Ectodermal cell (in vitro differentiated cells): Measurements from ENCODE around the gene ATP2B1.

Experiments used
- H3K27ac ChIP-seq: 2 replicates; pipeline ENCODE4 v1.7.0; 2013; ENCODE audit warnings: mild to moderate bottlenecking, low read depth, low read length; ENCODE audit not compliant: insufficient read depth, poor library complexity, severe bottlenecking
- H3K27me3 ChIP-seq: 2 replicates; pipeline ENCODE4 v1.7.0; 2013; ENCODE audit warnings: mild to moderate bottlenecking, low read length; ENCODE audit not compliant: insufficient read depth, control insufficient read depth, poor library complexity, severe bottlenecking
- H3K36me3 ChIP-seq: one replicate; pipeline ENCODE4 v1.7.0; 2013; ENCODE audit warnings: low read length; ENCODE audit not compliant: control insufficient read depth, insufficient read depth
- H3K4me1 ChIP-seq: one replicate; pipeline ENCODE4 v1.7.0; 2013; ENCODE audit warnings: low read length; ENCODE audit not compliant: control insufficient read depth, insufficient read depth
- H3K4me3 ChIP-seq: 2 replicates; pipeline ENCODE4 v1.7.0; 2013; ENCODE audit warnings: low read depth, low read length, control low read depth; ENCODE audit not compliant: insufficient read depth
- H3K9me3 ChIP-seq: 2 replicates; pipeline ENCODE4 v1.7.0; 2013; ENCODE audit warnings: mild to moderate bottlenecking, low read length, moderate library complexity; ENCODE audit not compliant: control insufficient read depth
- WGBS, 2 experiments: methylation state at CpG; one replicate each; pipeline ENCODE4 v1.1.7; 2013; ENCODE audit warnings: missing lambda C conversion rate in 2 of 2; 5-methylcytosine and 5-hydroxymethylcytosine counted together

Gene ATP2B1

GRCh38 chr12:89693639-89694202 is 14.9 kb downstream of the ATP2B1 start:
- WGBS, 2 experiments: 93 to 95% methylated on average over 2 to 3 of the region's 3 CpGs
- Histone ChIP-seq H3K9me3 (no peaks in the 10 kb centered on the region), H3K27ac (no peak overlapping the region), H3K36me3 (no peaks in the 10 kb centered on the region), H3K4me1 (no peaks in the 10 kb centered on the region), H3K4me3 (no peak overlapping the region), H3K27me3 (no peaks in the 10 kb centered on the region)

GRCh38 chr12:89692439-89692838 is 16.2 kb downstream of the ATP2B1 start:
- no peaks in the 10 kb centered on the region for H3K36me3 ChIP-seq
- WGBS, 2 experiments: no CpG with 5 or more reads among the region's 1 CpG
- H3K4me1 ChIP-seq: no peaks in the 10 kb centered on the region
- no peaks in the 10 kb centered on the region for H3K9me3 ChIP-seq
- no peak overlapping the region for H3K4me3 ChIP-seq
- no peak overlapping the region for H3K27ac ChIP-seq
- no peaks in the 10 kb centered on the region for H3K27me3 ChIP-seq

- Histone ChIP-seq H3K27me3 (no peaks in the 10 kb centered on the region), H3K36me3 (no peaks in the 10 kb centered on the region), H3K4me3 (no peak overlapping the region), H3K27ac (no peak overlapping the region), H3K9me3 (no peaks in the 10 kb centered on the region), H3K4me1 (no peaks in the 10 kb centered on the region)
- 86 to 100% methylated on average over 1 of the region's 1 CpG for WGBS, 2 experiments
These were observed 17.0 kb downstream of the ATP2B1 start for GRCh38 chr12:89691659-89692058.

- H3K27me3 ChIP-seq: no peaks in the 10 kb centered on the region
- no peak overlapping the region for H3K4me3 ChIP-seq
- 93 to 100% methylated on average over 1 of the region's 1 CpG for WGBS, 2 experiments
- no peaks in the 10 kb centered on the region for H3K4me1 ChIP-seq
- no peaks in the 10 kb centered on the region for H3K36me3 ChIP-seq
- no peaks in the 10 kb centered on the region for H3K9me3 ChIP-seq
- H3K27ac ChIP-seq: no peak overlapping the region
These were observed 17.7 kb downstream of the ATP2B1 start for GRCh38 chr12:89690925-89691324.

- H3K4me1 ChIP-seq: no peaks in the 10 kb centered on the region
- H3K4me3 ChIP-seq: no peak overlapping the region
- 93 to 96% methylated on average over 2 to 3 of the region's 3 CpGs for WGBS, 2 experiments
These were observed 19.3 kb downstream of the ATP2B1 start for GRCh38 chr12:89689306-89689705.

GRCh38 chr12:89686311-89686710 is 22.3 kb downstream of the ATP2B1 start:
- Histone ChIP-seq H3K27ac (no peak overlapping the region), H3K36me3 (no peaks in the 10 kb centered on the region)

More at GRCh38 chr12:89689306-89689705, 19.3 kb downstream of the ATP2B1 start:
- no peaks in the 10 kb centered on the region for H3K9me3 ChIP-seq
- H3K27me3 ChIP-seq: no peaks in the 10 kb centered on the region
- H3K36me3 ChIP-seq: no peaks in the 10 kb centered on the region
- H3K27ac ChIP-seq: no peak overlapping the region

GRCh38 chr12:89685363-89685972 is 23.2 kb downstream of the ATP2B1 start:
- no peaks in the 10 kb centered on the region for H3K36me3 ChIP-seq
- no peak overlapping the region for H3K4me3 ChIP-seq
- H3K27ac ChIP-seq: no peak overlapping the region
- peaks cover 7% of the 10 kb centered on the region for H3K9me3 ChIP-seq
- no peaks in the 10 kb centered on the region for H3K4me1 ChIP-seq
- no peaks in the 10 kb centered on the region for H3K27me3 ChIP-seq

More at GRCh38 chr12:89686311-89686710, 22.3 kb downstream of the ATP2B1 start:
- Histone ChIP-seq H3K4me1 (no peaks in the 10 kb centered on the region), H3K9me3 (peaks cover 7% of the 10 kb centered on the region), H3K4me3 (no peak overlapping the region), H3K27me3 (no peaks in the 10 kb centered on the region)
- WGBS, 2 experiments: 100% methylated on average over 1 of the region's 2 CpGs

GRCh38 chr12:89684136-89684535 is 24.5 kb downstream of the ATP2B1 start:
- Histone ChIP-seq H3K4me1 (no peaks in the 10 kb centered on the region), H3K27ac (no peak overlapping the region), H3K9me3 (peaks cover 7% of the 10 kb centered on the region), H3K27me3 (no peaks in the 10 kb centered on the region), H3K36me3 (no peaks in the 10 kb centered on the region), H3K4me3 (no peak overlapping the region)
- 90 to 97% methylated on average over 3 of the region's 3 CpGs for WGBS, 2 experiments

- no peak overlapping the region for H3K4me3 ChIP-seq
- no peaks in the 10 kb centered on the region for H3K27me3 ChIP-seq
- H3K27ac ChIP-seq: no peak overlapping the region
- no peaks in the 10 kb centered on the region for H3K36me3 ChIP-seq
- peaks cover 7% of the 10 kb centered on the region for H3K9me3 ChIP-seq
- H3K4me1 ChIP-seq: peaks cover 11% of the 10 kb centered on the region
- WGBS, 2 experiments: 95% methylated on average over 3 of the region's 3 CpGs; no CpG with 5 or more reads in 1 of the 2 experiments
These were observed 26.4 kb downstream of the ATP2B1 start for GRCh38 chr12:89682284-89682683.

GRCh38 chr12:89680409-89680808 is 28.2 kb downstream of the ATP2B1 start:
- Histone ChIP-seq H3K9me3 (peaks cover 7% of the 10 kb centered on the region), H3K27me3 (no peaks in the 10 kb centered on the region), H3K27ac (no peak overlapping the region), H3K36me3 (no peaks in the 10 kb centered on the region), H3K4me1 (peaks cover 11% of the 10 kb centered on the region), H3K4me3 (no peak overlapping the region)
- WGBS, 2 experiments: 95% methylated on average over 4 of the region's 4 CpGs
